Mammary microvascular endothelial cell (primary cell): ENCODE measurements around the gene TMEM258. TPM values are rescaled to one million over a fixed set of nuclear protein-coding genes. Genes with fewer than 3 reads are reported as not detected.

Experiments
- total RNA-seq: library from RNA; depleted of rRNA; stranded (reverse); fragments of >200 nt; gene quantifications from 2 replicates; pipeline ENCODE4 v1.2.3, GENCODE V29; 2015

The TMEM258 gene
- 64.7 and 84.0 TPM in 2 replicates for total RNA-seq

DNA sequence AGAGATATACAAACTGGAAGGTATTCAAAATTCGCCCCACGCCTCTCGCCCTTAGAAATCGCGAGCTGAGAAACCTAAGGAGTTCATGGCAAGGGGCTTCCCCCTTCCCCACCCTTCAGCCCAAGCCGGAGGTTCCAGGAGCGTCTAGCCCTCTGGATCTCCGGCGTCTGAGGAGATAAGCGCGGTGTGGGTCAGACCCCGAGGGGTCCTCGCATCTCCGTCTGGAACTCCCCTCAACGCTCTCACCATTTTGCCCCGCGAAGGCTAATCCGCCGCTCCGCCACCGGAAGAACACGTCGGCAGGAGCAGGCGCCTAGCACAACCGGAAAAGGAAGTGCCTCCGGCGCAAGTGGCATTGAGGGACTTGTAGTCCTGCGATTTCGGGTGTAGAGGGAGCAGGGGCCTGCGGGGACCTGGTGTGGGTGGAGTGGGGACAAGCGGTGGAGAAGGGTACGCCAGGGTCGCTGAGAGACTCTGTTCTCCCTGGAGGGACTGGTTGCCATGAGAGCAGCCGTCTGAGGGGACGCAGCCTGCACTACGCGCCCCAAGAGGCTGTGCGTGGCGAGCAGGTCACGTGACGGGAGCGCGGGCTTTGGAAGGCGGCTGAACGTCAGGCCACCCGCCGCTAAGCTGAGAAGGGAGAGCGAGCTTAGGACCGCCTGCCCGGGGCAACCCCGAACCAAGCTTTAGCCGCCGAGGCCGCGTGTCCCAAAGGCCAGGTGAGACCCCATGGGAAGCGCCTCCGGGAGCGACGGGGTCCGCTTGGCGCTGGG is at the start of gene TMEM258, which contains the start of gene FEN1:
Gene TMEM258, minus strand, starts transcription at position 290 of the 773 bp plus-strand sequence. Its CDS starts 41 bp downstream, at position 249.
Gene FEN1, plus strand, starts transcription at position 602 of the 773 bp plus-strand sequence. CDS start 2,451 bp downstream, outside the sequence.

DNA sequence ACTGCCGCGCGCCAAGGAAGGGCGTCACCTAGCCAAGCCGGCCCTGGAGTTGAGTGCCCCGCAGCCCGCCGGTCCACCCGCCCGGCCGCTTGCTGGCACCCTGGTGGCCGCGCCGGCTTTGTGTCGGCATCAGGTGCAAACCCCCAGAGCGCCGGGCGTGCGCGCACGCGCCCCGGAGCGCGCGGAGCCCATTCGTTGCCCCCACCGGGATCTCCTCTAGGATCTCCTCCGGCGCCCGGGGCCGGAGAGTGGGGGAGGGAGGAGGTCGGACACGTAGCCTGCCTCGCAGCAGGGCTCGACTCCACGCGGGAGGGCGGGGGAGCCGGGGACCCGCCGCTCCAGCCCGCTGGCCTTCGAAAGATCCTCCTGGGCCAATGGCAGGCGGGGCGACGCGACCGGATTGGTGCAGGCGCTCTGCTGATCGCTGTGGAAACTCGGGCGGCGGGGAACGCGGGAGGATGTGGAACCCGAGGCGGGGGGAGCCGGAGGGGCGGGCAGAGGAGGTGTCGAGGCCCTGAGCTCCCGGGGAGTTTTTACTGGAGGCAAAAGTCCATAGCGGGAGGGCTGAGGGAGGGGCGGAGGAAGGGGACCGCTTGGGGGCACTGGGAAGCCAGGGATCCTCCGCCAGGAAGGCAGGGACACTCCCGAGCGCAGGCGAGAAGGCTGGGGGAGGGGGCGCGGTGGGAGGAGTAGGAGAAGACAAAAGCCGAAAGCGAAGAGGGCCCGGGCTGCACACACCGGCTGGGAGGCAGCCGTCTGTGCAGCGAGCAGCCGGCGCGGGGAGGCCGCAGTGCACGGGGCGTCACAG is 35.4 kb upstream of the TMEM258 start, which contains the start of gene FADS2:
Gene FADS2, plus strand, starts transcription at position 730 of the 808 bp plus-strand sequence. CDS start 91 bp downstream, outside the sequence.

DNA sequence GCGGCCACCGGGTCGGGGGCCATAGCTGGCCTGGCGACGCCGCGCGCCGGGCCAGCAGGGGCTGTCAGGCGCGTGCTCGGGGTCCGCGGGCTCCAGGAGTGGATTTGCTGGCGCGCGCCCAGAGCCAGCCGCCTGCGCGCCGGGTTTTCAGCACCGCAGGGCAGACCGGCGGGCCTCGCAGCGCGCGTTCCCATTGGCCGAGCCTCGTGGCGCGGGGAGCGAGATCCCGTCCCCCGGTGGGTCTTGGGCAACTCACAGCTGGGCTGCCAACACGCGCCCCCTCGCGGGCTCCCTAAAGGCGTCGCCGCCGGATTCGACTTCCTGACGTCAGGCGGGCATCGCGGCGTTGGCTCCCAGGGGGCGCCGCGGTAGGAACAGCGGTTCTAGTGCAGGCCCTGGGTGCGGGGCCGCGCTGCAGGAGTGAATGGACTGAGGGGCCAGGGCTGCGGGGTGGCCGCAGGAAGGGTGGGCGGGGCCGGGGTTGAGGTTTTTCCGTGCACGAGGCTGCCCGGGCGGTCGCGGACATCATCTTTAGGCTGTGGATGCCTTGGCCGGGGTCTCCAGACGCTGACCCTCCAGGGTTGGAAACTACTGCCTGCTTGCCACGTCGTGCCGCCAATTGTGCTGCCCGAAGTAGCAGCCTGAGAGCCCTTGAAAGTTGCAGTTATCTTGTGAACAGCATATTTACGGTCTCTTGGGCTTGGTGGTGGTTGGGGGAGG is 24.5 kb upstream of the TMEM258 start, which contains the start of gene FADS1:
Gene FADS1, minus strand, starts transcription at position 268 of the 720 bp plus-strand sequence. Its CDS starts 74 bp downstream, at position 194.

DNA sequence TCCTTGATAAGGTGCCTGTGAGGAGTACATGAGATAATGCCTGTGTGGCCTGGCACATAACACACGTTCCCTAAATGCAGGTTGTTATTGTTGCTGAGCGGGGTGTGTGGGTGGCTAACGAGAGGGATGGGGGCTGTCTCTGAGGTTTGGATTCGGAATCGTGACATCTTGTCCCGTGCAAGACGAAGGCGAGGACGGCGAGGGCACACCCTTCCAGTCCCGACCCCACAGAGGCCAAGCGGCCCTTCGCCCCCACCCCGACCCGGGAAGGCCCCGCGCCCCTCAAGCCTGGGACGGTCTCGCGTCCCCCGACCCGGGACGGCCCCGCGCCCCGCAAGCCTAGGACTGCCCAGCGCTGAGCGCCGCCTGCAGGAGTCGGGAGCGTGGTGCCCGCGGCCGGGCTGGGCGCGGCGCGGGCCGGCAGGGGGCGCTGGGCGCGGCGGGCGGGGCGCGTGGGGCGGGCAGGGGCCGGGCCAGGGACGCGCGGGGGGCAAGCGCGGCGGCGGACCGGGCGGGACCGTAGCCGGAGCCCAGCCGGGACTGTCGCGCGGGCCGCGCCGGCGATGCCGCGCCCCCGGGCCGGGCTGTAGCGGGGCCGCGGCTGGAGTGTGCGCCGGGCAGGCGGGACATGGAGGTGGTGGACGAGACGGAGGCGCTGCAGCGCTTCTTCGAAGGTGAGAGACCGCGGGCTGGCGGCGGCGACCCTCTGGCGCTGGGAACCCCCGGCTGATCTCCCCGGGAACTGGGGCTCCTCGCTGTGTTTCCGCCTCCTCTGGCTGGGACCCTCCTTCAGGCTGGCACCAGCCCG is 40.1 kb downstream of the TMEM258 start, which contains the start of gene MYRF:
Gene MYRF, plus strand, starts transcription at position 520 of the 808 bp plus-strand sequence. Its CDS starts 109 bp downstream, at position 629.

Other genes with a start within 250 kb of the TMEM258 start
- 0.05 and 0.07 TPM in 2 replicates for gene SYT7, start 211.5 kb downstream of the TMEM258 start, total RNA-seq
- 4.3 and 5.8 TPM in 2 replicates for gene DAGLA, start 112.2 kb downstream of the TMEM258 start, total RNA-seq
- 2.3 and 4.3 TPM in 2 replicates for gene MYRF, start 40.0 kb downstream of the TMEM258 start, total RNA-seq
- gene FEN1, start 312 bp upstream of the TMEM258 start, total RNA-seq: 66.6 and 71.7 TPM in 2 replicates
- gene FADS1, start 24.4 kb upstream of the TMEM258 start, total RNA-seq: 59.7 and 68.7 TPM in 2 replicates
- gene FADS2, start 35.7 kb upstream of the TMEM258 start, total RNA-seq: 267 and 304 TPM in 2 replicates
- gene FADS3, start 98.9 kb upstream of the TMEM258 start, total RNA-seq: 259 and 318 TPM in 2 replicates
- 5.1 and 7.5 TPM in 2 replicates for gene RAB3IL1, start 125.0 kb upstream of the TMEM258 start, total RNA-seq
- gene BEST1, start 157.8 kb upstream of the TMEM258 start, total RNA-seq: not detected in 2 replicates
- gene FTH1, start 175.0 kb upstream of the TMEM258 start, total RNA-seq: 854 and 859 TPM in 2 replicates